Endothelial cell (in vitro differentiated cells): ENCODE data around the gene LIN54. TPM values are rescaled to one million over a fixed set of nuclear protein-coding genes. Genes with fewer than 3 reads are reported as not detected.
"Not testable (repeated sequence)": the region's sequence is repeated elsewhere in the genome, so short reads cannot be mapped to it uniquely, and the experiment has no call there.

Experiments
- DNase-seq: peaks from one replicate; pipeline ENCODE4 v3.0.0; 2021; ENCODE audit warnings: low spot score
- H3K27ac Mint-ChIP-seq: one replicate; pipeline ENCODE4 v1.8.0; 2021; ENCODE audit warnings: mixed read lengths, inconsistent platforms; ENCODE audit not compliant: unreplicated experiment
- H3K27me3 Mint-ChIP-seq: one replicate; pipeline ENCODE4 v1.8.0; 2021; ENCODE audit warnings: mild to moderate bottlenecking, moderate library complexity, mixed read lengths, inconsistent platforms; ENCODE audit not compliant: unreplicated experiment
- H3K36me3 Mint-ChIP-seq: one replicate; pipeline ENCODE4 v1.8.0; 2021; ENCODE audit warnings: mild to moderate bottlenecking, low read depth, mixed read lengths, inconsistent platforms; ENCODE audit not compliant: unreplicated experiment
- H3K4me1 Mint-ChIP-seq: one replicate; pipeline ENCODE4 v1.8.0; 2021; ENCODE audit warnings: mild to moderate bottlenecking, mixed read lengths, inconsistent platforms; ENCODE audit not compliant: unreplicated experiment
- H3K4me3 Mint-ChIP-seq: one replicate; pipeline ENCODE4 v1.8.0; 2021; ENCODE audit warnings: mild to moderate bottlenecking, mixed read lengths, inconsistent platforms; ENCODE audit not compliant: unreplicated experiment
- H3K9me3 Mint-ChIP-seq: one replicate; pipeline ENCODE4 v1.8.0; 2021; ENCODE audit warnings: mixed read lengths, inconsistent platforms; ENCODE audit not compliant: unreplicated experiment
- CTCF ChIP-seq: fragments of 200-600 bp; sonication (generic); IDR thresholded peaks from one replicate; pipeline ENCODE4 v1.5.0; 2021; ENCODE audit warnings: antibody characterized with exemption; ENCODE audit not compliant: unreplicated experiment
- total RNA-seq: library from RNA; stranded (reverse); fragmentation: NEBNext Ultra II Directional; extraction: Animal tissue kit (Norgen Biotek cat#: 25700); gene quantifications from one replicate; pipeline ENCODE4 v1.2.1, GENCODE V29; 2021; ENCODE audit not compliant: unreplicated experiment

Gene LIN54
- total RNA-seq, 1 donor from 2014 or later, result 10.9 TPM

GRCh38 chr4:82919386-82919785 lies 91.2 kb downstream of the LIN54 start:
- H3K36me3 Mint-ChIP-seq, result peaks cover 5% of the 10 kb centered on the region
- H3K4me1 Mint-ChIP-seq, result no peaks in the 10 kb centered on the region
- H3K27ac Mint-ChIP-seq, result no peak overlapping the region
- no peak overlapping the region for H3K4me3 Mint-ChIP-seq
- no peak for TF ChIP-seq CTCF
- H3K27me3 Mint-ChIP-seq, result no peaks in the 10 kb centered on the region
- no peaks in the 10 kb centered on the region for H3K9me3 Mint-ChIP-seq
- no peak for DNase-seq

- H3K4me1 Mint-ChIP-seq, result no peaks in the 10 kb centered on the region
- H3K27me3 Mint-ChIP-seq, result no peaks in the 10 kb centered on the region
- peaks cover 5% of the 10 kb centered on the region for H3K36me3 Mint-ChIP-seq
- no peaks in the 10 kb centered on the region for H3K9me3 Mint-ChIP-seq
- TF ChIP-seq CTCF, result no peak
- no peak for DNase-seq
- no peak overlapping the region for H3K27ac Mint-ChIP-seq
- H3K4me3 Mint-ChIP-seq, result no peak overlapping the region
Observed at GRCh38 chr4:82918091-82918490, 92.5 kb downstream of the LIN54 start.

GRCh38 chr4:82913968-82914367 lies 96.7 kb downstream of the LIN54 start:
- H3K4me1 Mint-ChIP-seq, result not testable (repeated sequence)

GRCh38 chr4:82913305-82913704 lies 97.3 kb downstream of the LIN54 start:
- Mint-ChIP-seq H3K27ac (no peak overlapping the region), H3K4me1 (no peaks in the 10 kb centered on the region), H3K9me3 (no peaks in the 10 kb centered on the region), H3K36me3 (peaks cover 7% of the 10 kb centered on the region), H3K27me3 (no peaks in the 10 kb centered on the region), H3K4me3 (no peak overlapping the region)
- TF ChIP-seq CTCF, result no peak
- DNase-seq, result no peak

More at GRCh38 chr4:82913968-82914367, 96.7 kb downstream of the LIN54 start:
- not testable (repeated sequence) for H3K4me3 Mint-ChIP-seq, H3K9me3 Mint-ChIP-seq, H3K27me3 Mint-ChIP-seq, H3K36me3 Mint-ChIP-seq, DNase-seq, H3K27ac Mint-ChIP-seq

- no peaks in the 10 kb centered on the region for H3K9me3 Mint-ChIP-seq
- no peak overlapping the region for H3K27ac Mint-ChIP-seq
- no peak for TF ChIP-seq CTCF
- H3K4me3 Mint-ChIP-seq, result no peak overlapping the region
- peaks cover 5% of the 10 kb centered on the region for H3K36me3 Mint-ChIP-seq
- H3K4me1 Mint-ChIP-seq, result no peaks in the 10 kb centered on the region
- DNase-seq, result no peak
- no peaks in the 10 kb centered on the region for H3K27me3 Mint-ChIP-seq
Observed at GRCh38 chr4:82909326-82909725, 101.3 kb downstream of the LIN54 start.

- TF ChIP-seq CTCF, result no peak
- no peak overlapping the region for H3K4me3 Mint-ChIP-seq
- H3K27ac Mint-ChIP-seq, result no peak overlapping the region
- H3K36me3 Mint-ChIP-seq, result peaks cover 5% of the 10 kb centered on the region
- H3K4me1 Mint-ChIP-seq, result no peaks in the 10 kb centered on the region
- no peak for DNase-seq
- no peaks in the 10 kb centered on the region for H3K9me3 Mint-ChIP-seq
- H3K27me3 Mint-ChIP-seq, result no peaks in the 10 kb centered on the region
Observed at GRCh38 chr4:82906469-82906868, 104.2 kb downstream of the LIN54 start.
